Mesendoderm (in vitro differentiated cells): Measurements from ENCODE around the gene PALD1. TPM values are rescaled to one million over a fixed set of nuclear protein-coding genes. Genes with fewer than 3 reads are reported as not detected.

Experiments used
- DNase-seq: peaks from one replicate; pipeline ENCODE4 v3.0.0; 2013
- H2AK5ac ChIP-seq: 2 replicates; pipeline ENCODE4 v1.6.1; 2013; ENCODE audit warnings: low read length, inconsistent platforms
- H2BK120ac ChIP-seq: 2 replicates; pipeline ENCODE4 v1.6.1; 2013; ENCODE audit warnings: low read depth, mild to moderate bottlenecking, low read length, moderate library complexity, mixed read lengths
- H2BK15ac ChIP-seq: replicated peaks from 2 replicates; pipeline ENCODE4 v1.6.1; 2013; ENCODE audit warnings: low read depth, mild to moderate bottlenecking, moderate library complexity
- H2BK5ac ChIP-seq: 2 replicates; pipeline ENCODE4 v1.6.1; 2013; ENCODE audit warnings: low read length, inconsistent platforms
- H3K18ac ChIP-seq: 2 replicates; pipeline ENCODE4 v1.6.1; 2013; ENCODE audit warnings: mild to moderate bottlenecking, low read length, mixed read lengths
- H3K23ac ChIP-seq: one replicate; pipeline ENCODE4 v1.6.1; 2013; ENCODE audit warnings: low read length
- H3K27ac ChIP-seq: 2 replicates; pipeline ENCODE4 v1.5.1; 2013; ENCODE audit warnings: low read depth, mild to moderate bottlenecking, inconsistent platforms, low read length, moderate library complexity
- H3K27me3 ChIP-seq: 2 replicates; pipeline ENCODE4 v1.6.1; 2013; ENCODE audit warnings: low read length, control low read depth, mild to moderate bottlenecking, inconsistent platforms; ENCODE audit not compliant: insufficient read depth, poor library complexity
- H3K36me3 ChIP-seq: 2 replicates; pipeline ENCODE4 v1.6.1; 2013; ENCODE audit warnings: low read length, inconsistent platforms; ENCODE audit not compliant: control insufficient read depth, insufficient read depth
- H3K4ac ChIP-seq: one replicate; pipeline ENCODE4 v1.6.1; 2013; ENCODE audit warnings: low read depth, mild to moderate bottlenecking, low read length, moderate library complexity
- H3K4me1 ChIP-seq: 2 replicates; pipeline ENCODE4 v1.6.1; 2013; ENCODE audit warnings: low read depth, low read length, inconsistent platforms; ENCODE audit not compliant: control insufficient read depth
- H3K4me2 ChIP-seq: 2 replicates; pipeline ENCODE4 v1.6.1; 2013; ENCODE audit warnings: low read length
- H3K4me3 ChIP-seq: 2 replicates; pipeline ENCODE4 v1.5.1; 2013; ENCODE audit warnings: mild to moderate bottlenecking, low read length
- H3K56ac ChIP-seq: one replicate; pipeline ENCODE4 v1.6.1; 2013; ENCODE audit warnings: low read length
- H3K79me1 ChIP-seq: 2 replicates; pipeline ENCODE4 v1.6.1; 2013; ENCODE audit warnings: low read length, inconsistent platforms
- H3K79me2 ChIP-seq: 2 replicates; pipeline ENCODE4 v1.6.1; 2013; ENCODE audit warnings: mild to moderate bottlenecking, low read length; ENCODE audit not compliant: control insufficient read depth, insufficient read depth
- H3K9ac ChIP-seq: 2 replicates; pipeline ENCODE4 v1.6.1; 2013; ENCODE audit warnings: low read length, inconsistent platforms
- H4K5ac ChIP-seq: one replicate; pipeline ENCODE4 v1.6.1; 2013; ENCODE audit warnings: low read length
- H4K8ac ChIP-seq: one replicate; pipeline ENCODE4 v1.6.1; 2013; ENCODE audit warnings: low read depth, mild to moderate bottlenecking, control low read depth, low read length, moderate library complexity
- WGBS: extraction: QIAGEN DNeasy Blood & Tissue Kit; methylation state at CpG from one replicate; pipeline ENCODE4 v1.1.7; 2013; ENCODE audit warnings: low lambda C conversion rate, missing lambda C conversion rate; ENCODE audit not compliant: insufficient coverage; ENCODE audit errors: extremely low coverage; 5-methylcytosine and 5-hydroxymethylcytosine counted together
- polyA plus RNA-seq, 2 experiments: library from polyadenylated mRNA; stranded (reverse); fragments of 200-250 nt; gene quantifications; one replicate each; pipeline ENCODE4 v1.2.3, GENCODE V29; 2013

The PALD1 gene
- polyA plus RNA-seq (2013, experiment 1 of 2) = 14.2 TPM
- polyA plus RNA-seq (2013, experiment 2 of 2) = 14.9 TPM

GRCh38 chr10:70478191-70479164 is at the start of gene PALD1:
PALD1 (plus strand) TSS chr10:70478767; CDS start chr10:70525952, 47,185 bp downstream.
- Histone ChIP-seq H3K36me3 (no peaks in the 10 kb centered on the region), H3K79me2 (peaks cover 23% of the 10 kb centered on the region), H4K5ac (no peak within 1 kb of the TSS), H2BK120ac (no peak within 1 kb of the TSS), H2BK5ac (peak within 1 kb of the TSS; percentile 55), H3K9ac (peak within 1 kb of the TSS; percentile 91), H3K4me1 (peaks cover 11% of the 10 kb centered on the region), H2AK5ac (peak within 1 kb of the TSS; percentile 49), H2BK15ac (no peak within 1 kb of the TSS), H3K4ac (peak within 1 kb of the TSS; percentile 49), H3K23ac (peak within 1 kb of the TSS; percentile 74), H3K27me3 (no peaks in the 10 kb centered on the region), H3K79me1 (peaks cover 19% of the 10 kb centered on the region), H4K8ac (no peak within 1 kb of the TSS), H3K18ac (peak within 1 kb of the TSS; percentile 0), H3K56ac (peak within 1 kb of the TSS; percentile 96), H3K4me3 (peak within 1 kb of the TSS; percentile 86), H3K27ac (peak within 1 kb of the TSS; percentile 29), H3K4me2 (peak within 1 kb of the TSS; percentile 97)
- no CpG with 5 or more reads among the region's 110 CpGs for WGBS
- peak; percentile 86 for DNase-seq

- no peak overlapping the region for H4K8ac ChIP-seq
- peaks cover 7% of the 10 kb centered on the region for H3K36me3 ChIP-seq
- no peak overlapping the region for H3K4me2 ChIP-seq
- H3K27me3 ChIP-seq = no peaks in the 10 kb centered on the region
- H3K79me1 ChIP-seq = peaks cover 13% of the 10 kb centered on the region
- DNase-seq = peak; percentile 70
- H4K5ac ChIP-seq = no peak overlapping the region
- no peak overlapping the region for H3K4ac ChIP-seq
- no peak overlapping the region for H2BK15ac ChIP-seq
- peaks cover 22% of the 10 kb centered on the region for H3K79me2 ChIP-seq
- no peak overlapping the region for H2BK5ac ChIP-seq
- no peak overlapping the region for H2BK120ac ChIP-seq
- WGBS = no CpG with 5 or more reads among the region's 6 CpGs
- H3K4me3 ChIP-seq = no peak overlapping the region
- no peak overlapping the region for H2AK5ac ChIP-seq
- H3K18ac ChIP-seq = no peak overlapping the region
- no peaks in the 10 kb centered on the region for H3K4me1 ChIP-seq
- no peak overlapping the region for H3K27ac ChIP-seq
- H3K9ac ChIP-seq = no peak overlapping the region
- H3K56ac ChIP-seq = no peak overlapping the region
- no peak overlapping the region for H3K23ac ChIP-seq
Observed at GRCh38 chr10:70430493-70431445, 47.8 kb upstream of the PALD1 start.

- Histone ChIP-seq H3K23ac (no peak overlapping the region), H3K36me3 (peaks cover 7% of the 10 kb centered on the region), H2BK120ac (no peak overlapping the region), H3K27ac (no peak overlapping the region), H3K79me2 (peaks cover 35% of the 10 kb centered on the region), H3K79me1 (peaks cover 16% of the 10 kb centered on the region), H3K27me3 (no peaks in the 10 kb centered on the region), H2BK5ac (no peak overlapping the region), H2AK5ac (no peak overlapping the region), H4K5ac (no peak overlapping the region), H3K56ac (no peak overlapping the region), H3K4me1 (no peaks in the 10 kb centered on the region), H3K18ac (no peak overlapping the region), H3K4me2 (no peak overlapping the region), H3K4ac (no peak overlapping the region), H3K4me3 (no peak overlapping the region), H4K8ac (no peak overlapping the region), H2BK15ac (no peak overlapping the region), H3K9ac (no peak overlapping the region)
- no peak for DNase-seq
- WGBS = no CpG with 5 or more reads among the region's 4 CpGs
Observed at GRCh38 chr10:70432101-70432500, 46.5 kb upstream of the PALD1 start.

- no peak overlapping the region for H3K4ac ChIP-seq
- H3K23ac ChIP-seq = no peak overlapping the region
- no peak overlapping the region for H3K27ac ChIP-seq
- no peak overlapping the region for H3K18ac ChIP-seq
- H2BK15ac ChIP-seq = no peak overlapping the region
- no peak overlapping the region for H3K9ac ChIP-seq
- H2BK5ac ChIP-seq = no peak overlapping the region
- no peak overlapping the region for H3K4me3 ChIP-seq
- no peak overlapping the region for H3K4me2 ChIP-seq
- no peak for DNase-seq
- H4K8ac ChIP-seq = no peak overlapping the region
- peaks cover 7% of the 10 kb centered on the region for H3K36me3 ChIP-seq
- H3K79me2 ChIP-seq = peaks cover 40% of the 10 kb centered on the region
- H2AK5ac ChIP-seq = no peak overlapping the region
- no peak overlapping the region for H2BK120ac ChIP-seq
- peaks cover 3% of the 10 kb centered on the region for H3K4me1 ChIP-seq
- H3K56ac ChIP-seq = no peak overlapping the region
- peaks cover 16% of the 10 kb centered on the region for H3K79me1 ChIP-seq
- WGBS = no CpG with 5 or more reads among the region's 6 CpGs
- H4K5ac ChIP-seq = no peak overlapping the region
- no peaks in the 10 kb centered on the region for H3K27me3 ChIP-seq
Observed at GRCh38 chr10:70432561-70433263, 45.9 kb upstream of the PALD1 start.

GRCh38 chr10:70433581-70434280 is 44.8 kb upstream of the PALD1 start:
- no peak overlapping the region for H2BK15ac ChIP-seq
- peaks cover 6% of the 10 kb centered on the region for H3K36me3 ChIP-seq
- no peak overlapping the region for H3K4me2 ChIP-seq
- no peak overlapping the region for H3K9ac ChIP-seq
- no peak overlapping the region for H3K23ac ChIP-seq
- H2AK5ac ChIP-seq = no peak overlapping the region
- no peak overlapping the region for H3K18ac ChIP-seq
- H3K4ac ChIP-seq = no peak overlapping the region
- DNase-seq = no peak
- H3K79me2 ChIP-seq = peaks cover 47% of the 10 kb centered on the region
- H2BK120ac ChIP-seq = no peak overlapping the region
- H3K27me3 ChIP-seq = no peaks in the 10 kb centered on the region
- no peak overlapping the region for H3K27ac ChIP-seq
- H3K56ac ChIP-seq = no peak overlapping the region
- H3K79me1 ChIP-seq = peaks cover 16% of the 10 kb centered on the region
- no peak overlapping the region for H3K4me3 ChIP-seq
- H4K5ac ChIP-seq = no peak overlapping the region
- H2BK5ac ChIP-seq = no peak overlapping the region
- WGBS = no CpG with 5 or more reads among the region's 9 CpGs
- peaks cover 3% of the 10 kb centered on the region for H3K4me1 ChIP-seq
- no peak overlapping the region for H4K8ac ChIP-seq
